ENCODE measurements around the gene EYA3. TPM values are rescaled to one million over a fixed set of nuclear protein-coding genes. Genes with fewer than 3 reads are reported as not detected.

Gene EYA3
- total RNA-seq, 1 experiment from 2014 or later = 29.4 TPM

- Mint-ChIP-seq H3K9me3 (no peaks in the 10 kb centered on the region), H3K36me3 (peaks cover 57% of the 10 kb centered on the region), H3K4me1 (no peaks in the 10 kb centered on the region), H3K27ac (no peak overlapping the region), H3K4me3 (no peak overlapping the region), H3K27me3 (ENCODE audit: low read depth) (no peaks in the 10 kb centered on the region)
- ATAC-seq (no peak), DNase-seq (ENCODE audit: low spot score) (no peak)
- CTCF ChIA-PET = no interaction called here
- no peak for TF ChIP-seq ZNF281 (CRISPR knock-in tag; IDR thresholded peaks at IDR 0.05)
- TF ChIP-seq CREB1 (CRISPR knock-in tag; IDR thresholded peaks at IDR 0.05) = no peak
- no peak for TF ChIP-seq RORB (CRISPR knock-in tag; IDR thresholded peaks at IDR 0.05)
- TF ChIP-seq FOXJ3 (CRISPR knock-in tag; IDR thresholded peaks at IDR 0.05; ENCODE audit: borderline replicate concordance) = no peak
- TF ChIP-seq STAT6 (CRISPR knock-in tag; conservative IDR thresholded peaks at IDR 0.05; ENCODE audit: low read depth) = no peak
- TF ChIP-seq, protein P1, sequence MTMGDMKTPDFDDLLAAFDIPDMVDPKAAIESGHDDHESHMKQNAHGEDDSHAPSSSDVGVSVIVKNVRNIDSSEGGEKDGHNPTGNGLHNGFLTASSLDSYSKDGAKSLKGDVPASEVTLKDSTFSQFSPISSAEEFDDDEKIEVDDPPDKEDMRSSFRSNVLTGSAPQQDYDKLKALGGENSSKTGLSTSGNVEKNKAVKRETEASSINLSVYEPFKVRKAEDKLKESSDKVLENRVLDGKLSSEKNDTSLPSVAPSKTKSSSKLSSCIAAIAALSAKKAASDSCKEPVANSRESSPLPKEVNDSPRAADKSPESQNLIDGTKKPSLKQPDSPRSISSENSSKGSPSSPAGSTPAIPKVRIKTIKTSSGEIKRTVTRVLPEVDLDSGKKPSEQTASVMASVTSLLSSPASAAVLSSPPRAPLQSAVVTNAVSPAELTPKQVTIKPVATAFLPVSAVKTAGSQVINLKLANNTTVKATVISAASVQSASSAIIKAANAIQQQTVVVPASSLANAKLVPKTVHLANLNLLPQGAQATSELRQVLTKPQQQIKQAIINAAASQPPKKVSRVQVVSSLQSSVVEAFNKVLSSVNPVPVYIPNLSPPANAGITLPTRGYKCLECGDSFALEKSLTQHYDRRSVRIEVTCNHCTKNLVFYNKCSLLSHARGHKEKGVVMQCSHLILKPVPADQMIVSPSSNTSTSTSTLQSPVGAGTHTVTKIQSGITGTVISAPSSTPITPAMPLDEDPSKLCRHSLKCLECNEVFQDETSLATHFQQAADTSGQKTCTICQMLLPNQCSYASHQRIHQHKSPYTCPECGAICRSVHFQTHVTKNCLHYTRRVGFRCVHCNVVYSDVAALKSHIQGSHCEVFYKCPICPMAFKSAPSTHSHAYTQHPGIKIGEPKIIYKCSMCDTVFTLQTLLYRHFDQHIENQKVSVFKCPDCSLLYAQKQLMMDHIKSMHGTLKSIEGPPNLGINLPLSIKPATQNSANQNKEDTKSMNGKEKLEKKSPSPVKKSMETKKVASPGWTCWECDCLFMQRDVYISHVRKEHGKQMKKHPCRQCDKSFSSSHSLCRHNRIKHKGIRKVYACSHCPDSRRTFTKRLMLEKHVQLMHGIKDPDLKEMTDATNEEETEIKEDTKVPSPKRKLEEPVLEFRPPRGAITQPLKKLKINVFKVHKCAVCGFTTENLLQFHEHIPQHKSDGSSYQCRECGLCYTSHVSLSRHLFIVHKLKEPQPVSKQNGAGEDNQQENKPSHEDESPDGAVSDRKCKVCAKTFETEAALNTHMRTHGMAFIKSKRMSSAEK (CRISPR knock-in tag; IDR thresholded peaks at IDR 0.05; ENCODE audit: borderline replicate concordance) = no peak
- TF ChIP-seq ZNF219 (CRISPR knock-in tag; IDR thresholded peaks at IDR 0.05; ENCODE audit: borderline replicate concordance) = no peak
- no peak for TF ChIP-seq NFATC4 (CRISPR knock-in tag; IDR thresholded peaks at IDR 0.05)
- TF ChIP-seq, protein P2, sequence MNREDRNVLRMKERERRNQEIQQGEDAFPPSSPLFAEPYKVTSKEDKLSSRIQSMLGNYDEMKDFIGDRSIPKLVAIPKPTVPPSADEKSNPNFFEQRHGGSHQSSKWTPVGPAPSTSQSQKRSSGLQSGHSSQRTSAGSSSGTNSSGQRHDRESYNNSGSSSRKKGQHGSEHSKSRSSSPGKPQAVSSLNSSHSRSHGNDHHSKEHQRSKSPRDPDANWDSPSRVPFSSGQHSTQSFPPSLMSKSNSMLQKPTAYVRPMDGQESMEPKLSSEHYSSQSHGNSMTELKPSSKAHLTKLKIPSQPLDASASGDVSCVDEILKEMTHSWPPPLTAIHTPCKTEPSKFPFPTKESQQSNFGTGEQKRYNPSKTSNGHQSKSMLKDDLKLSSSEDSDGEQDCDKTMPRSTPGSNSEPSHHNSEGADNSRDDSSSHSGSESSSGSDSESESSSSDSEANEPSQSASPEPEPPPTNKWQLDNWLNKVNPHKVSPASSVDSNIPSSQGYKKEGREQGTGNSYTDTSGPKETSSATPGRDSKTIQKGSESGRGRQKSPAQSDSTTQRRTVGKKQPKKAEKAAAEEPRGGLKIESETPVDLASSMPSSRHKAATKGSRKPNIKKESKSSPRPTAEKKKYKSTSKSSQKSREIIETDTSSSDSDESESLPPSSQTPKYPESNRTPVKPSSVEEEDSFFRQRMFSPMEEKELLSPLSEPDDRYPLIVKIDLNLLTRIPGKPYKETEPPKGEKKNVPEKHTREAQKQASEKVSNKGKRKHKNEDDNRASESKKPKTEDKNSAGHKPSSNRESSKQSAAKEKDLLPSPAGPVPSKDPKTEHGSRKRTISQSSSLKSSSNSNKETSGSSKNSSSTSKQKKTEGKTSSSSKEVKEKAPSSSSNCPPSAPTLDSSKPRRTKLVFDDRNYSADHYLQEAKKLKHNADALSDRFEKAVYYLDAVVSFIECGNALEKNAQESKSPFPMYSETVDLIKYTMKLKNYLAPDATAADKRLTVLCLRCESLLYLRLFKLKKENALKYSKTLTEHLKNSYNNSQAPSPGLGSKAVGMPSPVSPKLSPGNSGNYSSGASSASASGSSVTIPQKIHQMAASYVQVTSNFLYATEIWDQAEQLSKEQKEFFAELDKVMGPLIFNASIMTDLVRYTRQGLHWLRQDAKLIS (CRISPR knock-in tag; IDR thresholded peaks at IDR 0.05; ENCODE audit: borderline replicate concordance) = no peak
- TF ChIP-seq ZNF423 (CRISPR knock-in tag; IDR thresholded peaks at IDR 0.05) = no peak
- TF ChIP-seq, protein P3, sequence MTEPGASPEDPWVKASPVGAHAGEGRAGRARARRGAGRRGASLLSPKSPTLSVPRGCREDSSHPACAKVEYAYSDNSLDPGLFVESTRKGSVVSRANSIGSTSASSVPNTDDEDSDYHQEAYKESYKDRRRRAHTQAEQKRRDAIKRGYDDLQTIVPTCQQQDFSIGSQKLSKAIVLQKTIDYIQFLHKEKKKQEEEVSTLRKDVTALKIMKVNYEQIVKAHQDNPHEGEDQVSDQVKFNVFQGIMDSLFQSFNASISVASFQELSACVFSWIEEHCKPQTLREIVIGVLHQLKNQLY (CRISPR knock-in tag; IDR thresholded peaks at IDR 0.05) = no peak
- POLR2A ChIA-PET = no interaction called here
Observed at GRCh38 chr1:27993241-27993640, 95.2 kb downstream of the EYA3 start.

All from WTC11 (cell line).